Activated naive CD4-positive, alpha-beta T cell treated with anti-CD3 and anti-CD28 coated beads, Interleukin-2, amount 50 U/mL, for 24 hours (primary cell): ENCODE results near the gene TMEM258.
A peak's percentile ranks its signal among the peaks of the same experiment; 100 is the strongest.

ENCODE experiments used
- H3K27ac Mint-ChIP-seq: one replicate; pipeline ENCODE4 v1.8.0; 2021; ENCODE audit warnings: mild to moderate bottlenecking, mixed read lengths
- H3K27me3 Mint-ChIP-seq: one replicate; pipeline ENCODE4 v1.8.0; 2021; ENCODE audit warnings: mixed read lengths
- H3K36me3 Mint-ChIP-seq: one replicate; pipeline ENCODE4 v1.8.0; 2021; ENCODE audit warnings: mixed read lengths
- H3K4me1 Mint-ChIP-seq: one replicate; pipeline ENCODE4 v1.8.0; 2021; ENCODE audit warnings: mixed read lengths
- H3K4me3 Mint-ChIP-seq: one replicate; pipeline ENCODE4 v1.8.0; 2021; ENCODE audit warnings: mild to moderate bottlenecking, mixed read lengths
- H3K9me3 Mint-ChIP-seq: one replicate; pipeline ENCODE4 v1.8.0; 2021; ENCODE audit warnings: mixed read lengths

Gene TMEM258

GRCh38 chr11:61791737-61792309, 576 bp downstream of the TMEM258 start:
- peaks cover 26% of the 10 kb centered on the region for H3K4me1 Mint-ChIP-seq
- H3K4me3 Mint-ChIP-seq = peak overlapping the region; percentile 93
- H3K27ac Mint-ChIP-seq = peak overlapping the region; percentile 99
- H3K9me3 Mint-ChIP-seq = no peaks in the 10 kb centered on the region
- no peaks in the 10 kb centered on the region for H3K27me3 Mint-ChIP-seq
- peaks cover 5% of the 10 kb centered on the region for H3K36me3 Mint-ChIP-seq

GRCh38 chr11:61787928-61788491, 4.4 kb downstream of the TMEM258 start:
- Mint-ChIP-seq H3K9me3 (no peaks in the 10 kb centered on the region), H3K4me3 (no peak overlapping the region), H3K27me3 (no peaks in the 10 kb centered on the region), H3K27ac (no peak overlapping the region), H3K36me3 (peaks cover 5% of the 10 kb centered on the region), H3K4me1 (peaks cover 18% of the 10 kb centered on the region)

- Mint-ChIP-seq H3K27ac (no peak overlapping the region), H3K9me3 (no peaks in the 10 kb centered on the region), H3K4me1 (peaks cover 10% of the 10 kb centered on the region), H3K27me3 (no peaks in the 10 kb centered on the region), H3K4me3 (no peak overlapping the region), H3K36me3 (peaks cover 5% of the 10 kb centered on the region)
These were observed 6.5 kb downstream of the TMEM258 start for GRCh38 chr11:61785837-61786402.

- peaks cover 2% of the 10 kb centered on the region for H3K36me3 Mint-ChIP-seq
- no peaks in the 10 kb centered on the region for H3K9me3 Mint-ChIP-seq
- no peaks in the 10 kb centered on the region for H3K27me3 Mint-ChIP-seq
- H3K27ac Mint-ChIP-seq = no peak overlapping the region
- no peak overlapping the region for H3K4me3 Mint-ChIP-seq
- peaks cover 2% of the 10 kb centered on the region for H3K4me1 Mint-ChIP-seq
These were observed 7.9 kb downstream of the TMEM258 start for GRCh38 chr11:61784506-61784805.

GRCh38 chr11:61783717-61784505, 8.5 kb downstream of the TMEM258 start:
- Mint-ChIP-seq H3K4me1 (no peaks in the 10 kb centered on the region), H3K27ac (no peak overlapping the region), H3K36me3 (peaks cover 2% of the 10 kb centered on the region), H3K4me3 (no peak overlapping the region), H3K9me3 (no peaks in the 10 kb centered on the region), H3K27me3 (no peaks in the 10 kb centered on the region)

- Mint-ChIP-seq H3K36me3 (no peaks in the 10 kb centered on the region), H3K4me1 (peaks cover 3% of the 10 kb centered on the region), H3K27me3 (no peaks in the 10 kb centered on the region), H3K27ac (no peak overlapping the region), H3K4me3 (no peak overlapping the region), H3K9me3 (no peaks in the 10 kb centered on the region)
These were observed 9.6 kb downstream of the TMEM258 start for GRCh38 chr11:61782841-61783240.

GRCh38 chr11:61782299-61782698, 10.1 kb downstream of the TMEM258 start:
- no peaks in the 10 kb centered on the region for H3K27me3 Mint-ChIP-seq
- no peak overlapping the region for H3K27ac Mint-ChIP-seq
- H3K4me3 Mint-ChIP-seq = no peak overlapping the region
- peaks cover 5% of the 10 kb centered on the region for H3K4me1 Mint-ChIP-seq
- H3K9me3 Mint-ChIP-seq = no peaks in the 10 kb centered on the region
- no peaks in the 10 kb centered on the region for H3K36me3 Mint-ChIP-seq

GRCh38 chr11:61781585-61781984, 10.8 kb downstream of the TMEM258 start:
- Mint-ChIP-seq H3K36me3 (no peaks in the 10 kb centered on the region), H3K9me3 (no peaks in the 10 kb centered on the region), H3K4me3 (no peak overlapping the region), H3K27me3 (no peaks in the 10 kb centered on the region), H3K4me1 (peaks cover 10% of the 10 kb centered on the region), H3K27ac (no peak overlapping the region)

- no peak overlapping the region for H3K27ac Mint-ChIP-seq
- H3K27me3 Mint-ChIP-seq = no peaks in the 10 kb centered on the region
- H3K4me3 Mint-ChIP-seq = no peak overlapping the region
- no peaks in the 10 kb centered on the region for H3K36me3 Mint-ChIP-seq
- H3K9me3 Mint-ChIP-seq = no peaks in the 10 kb centered on the region
- H3K4me1 Mint-ChIP-seq = peaks cover 15% of the 10 kb centered on the region
These were observed 11.7 kb downstream of the TMEM258 start for GRCh38 chr11:61780581-61781162.

GRCh38 chr11:61779666-61780525, 12.5 kb downstream of the TMEM258 start:
- Mint-ChIP-seq H3K36me3 (no peaks in the 10 kb centered on the region), H3K9me3 (no peaks in the 10 kb centered on the region), H3K27me3 (no peaks in the 10 kb centered on the region), H3K4me1 (peaks cover 15% of the 10 kb centered on the region), H3K27ac (peak overlapping the region; percentile 23), H3K4me3 (no peak overlapping the region)

- Mint-ChIP-seq H3K4me1 (peaks cover 15% of the 10 kb centered on the region), H3K27ac (no peak overlapping the region), H3K36me3 (no peaks in the 10 kb centered on the region), H3K9me3 (no peaks in the 10 kb centered on the region), H3K4me3 (no peak overlapping the region), H3K27me3 (no peaks in the 10 kb centered on the region)
These were observed 13.3 kb downstream of the TMEM258 start for GRCh38 chr11:61778920-61779650.

- no peaks in the 10 kb centered on the region for H3K36me3 Mint-ChIP-seq
- no peak overlapping the region for H3K4me3 Mint-ChIP-seq
- H3K27ac Mint-ChIP-seq = no peak overlapping the region
- no peaks in the 10 kb centered on the region for H3K27me3 Mint-ChIP-seq
- peaks cover 15% of the 10 kb centered on the region for H3K4me1 Mint-ChIP-seq
- no peaks in the 10 kb centered on the region for H3K9me3 Mint-ChIP-seq
These were observed 14.0 kb downstream of the TMEM258 start for GRCh38 chr11:61778357-61778886.

GRCh38 chr11:61777234-61778090, 14.9 kb downstream of the TMEM258 start:
- Mint-ChIP-seq H3K4me1 (peaks cover 15% of the 10 kb centered on the region), H3K4me3 (peak overlapping the region; percentile 51), H3K27ac (no peak overlapping the region), H3K9me3 (no peaks in the 10 kb centered on the region), H3K36me3 (no peaks in the 10 kb centered on the region), H3K27me3 (no peaks in the 10 kb centered on the region)
